OCI-LY3 (cell line): ENCODE results near the gene STMND1.

ENCODE experiments used
- H2AFZ ChIP-seq: fragments of 200-600, 300-600 bp; shearing (Covaris generic); 2 replicates; pipeline ENCODE4 v1.6.0; 2014; ENCODE audit warnings: antibody characterized with exemption, low read depth, low read length
- H3K27ac ChIP-seq: fragments of 200-600, 300-600 bp; sonication (generic); 2 replicates; pipeline ENCODE4 v1.5.1; 2014; ENCODE audit warnings: mild to moderate bottlenecking, low read length, moderate library complexity, mixed read lengths
- H3K27me3 ChIP-seq: fragments of 200-600, 300-600 bp; sonication (generic); 2 replicates; pipeline ENCODE4 v1.6.1; 2014; ENCODE audit warnings: low read depth, low read length, mixed read lengths
- H3K36me3 ChIP-seq: fragments of 200-600, 300-600 bp; sonication (generic); replicated peaks from 2 replicates; pipeline ENCODE3; 2014; ENCODE audit warnings: low read depth, low read length, mixed read lengths
- H3K4me1 ChIP-seq: fragments of 300-600, 200-600 bp; sonication (generic); 2 replicates; pipeline ENCODE4 v1.6.1; 2014; ENCODE audit warnings: low read length, mixed read lengths
- H3K4me2 ChIP-seq: fragments of 200-600, 300-600 bp; sonication (generic); 2 replicates; pipeline ENCODE4 v1.6.1; 2014; ENCODE audit warnings: low read length, mixed read lengths
- H3K4me3 ChIP-seq: fragments of 300-600, 200-600 bp; sonication (generic); 2 replicates; pipeline ENCODE4 v1.5.1; 2014; ENCODE audit warnings: antibody characterized with exemption, mild to moderate bottlenecking, low read length, moderate library complexity
- H3K79me2 ChIP-seq: fragments of 300-600, 200-600 bp; shearing (Covaris generic); 2 replicates; pipeline ENCODE4 v1.6.1; 2014; ENCODE audit warnings: mild to moderate bottlenecking, low read length, mixed read lengths
- H3K9ac ChIP-seq: fragments of 300-600, 200-600 bp; shearing (Covaris generic); 2 replicates; pipeline ENCODE4 v1.6.0; 2014; ENCODE audit warnings: mild to moderate bottlenecking, low read length, moderate library complexity
- H3K9me3 ChIP-seq: fragments of 200-600, 300-600 bp; shearing (Covaris generic); 2 replicates; pipeline ENCODE4 v1.6.1; 2014; ENCODE audit warnings: low read length, mixed read lengths; ENCODE audit not compliant: insufficient read depth
- H4K20me1 ChIP-seq: fragments of 200-600, 300-600 bp; sonication (generic); 2 replicates; pipeline ENCODE4 v1.6.1; 2016; ENCODE audit warnings: low read length, mixed read lengths; ENCODE audit not compliant: insufficient read depth
- CTCF ChIP-seq: fragments of 200-600, 300-600 bp; sonication (generic); IDR thresholded peaks from 2 replicates; pipeline ENCODE4 v1.5.1; 2014; ENCODE audit warnings: antibody characterized with exemption, low read length, low read depth
- EZH2phosphoT487 ChIP-seq: fragments of 200-600 bp; shearing (Covaris generic); IDR thresholded peaks from 2 replicates; pipeline ENCODE4 v1.6.1; 2018; ENCODE audit warnings: antibody characterized with exemption, mixed run types, low read depth

Gene STMND1

GRCh38 chr6:17115251-17116116 is 13.6 kb downstream of the STMND1 start:
- no peak overlapping the region for H3K9ac ChIP-seq
- no peaks in the 10 kb centered on the region for H3K79me2 ChIP-seq
- no peak overlapping the region for H3K4me2 ChIP-seq
- no peak overlapping the region for H3K27ac ChIP-seq
- H3K4me3 ChIP-seq: no peak overlapping the region
- no peaks in the 10 kb centered on the region for H3K4me1 ChIP-seq
- no peaks in the 10 kb centered on the region for H3K9me3 ChIP-seq
- no peak overlapping the region for H2AFZ ChIP-seq
- no peaks in the 10 kb centered on the region for H3K36me3 ChIP-seq
- TF ChIP-seq EZH2phosphoT487: no peak
- TF ChIP-seq CTCF: no peak
- H4K20me1 ChIP-seq: no peaks in the 10 kb centered on the region
- no peaks in the 10 kb centered on the region for H3K27me3 ChIP-seq

DNA sequence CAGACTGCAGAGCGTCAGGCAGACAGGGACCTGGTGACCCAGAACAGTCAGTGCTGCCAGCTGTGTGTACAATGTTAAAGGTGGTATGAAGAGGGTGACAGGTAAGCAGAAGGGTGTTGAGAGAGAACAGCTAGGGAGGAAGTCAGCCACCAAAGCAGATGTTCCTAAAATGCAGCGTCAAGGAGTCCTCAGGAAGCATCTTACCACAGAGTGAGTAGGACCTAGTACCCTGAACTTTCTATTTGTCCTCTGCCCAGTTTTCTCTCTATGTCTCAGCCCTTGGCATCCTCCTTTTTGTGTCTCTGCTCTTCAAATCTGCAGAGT is 14.2 kb downstream of the STMND1 start:
- Histone ChIP-seq H3K4me2 (no peak overlapping the region), H4K20me1 (no peaks in the 10 kb centered on the region), H3K27me3 (no peaks in the 10 kb centered on the region), H3K4me3 (no peak overlapping the region), H3K27ac (no peak overlapping the region), H2AFZ (no peak overlapping the region), H3K9ac (no peak overlapping the region), H3K4me1 (no peaks in the 10 kb centered on the region), H3K9me3 (no peaks in the 10 kb centered on the region), H3K36me3 (no peaks in the 10 kb centered on the region), H3K79me2 (no peaks in the 10 kb centered on the region)
- TF ChIP-seq EZH2phosphoT487 (no peak), CTCF (no peak)

DNA sequence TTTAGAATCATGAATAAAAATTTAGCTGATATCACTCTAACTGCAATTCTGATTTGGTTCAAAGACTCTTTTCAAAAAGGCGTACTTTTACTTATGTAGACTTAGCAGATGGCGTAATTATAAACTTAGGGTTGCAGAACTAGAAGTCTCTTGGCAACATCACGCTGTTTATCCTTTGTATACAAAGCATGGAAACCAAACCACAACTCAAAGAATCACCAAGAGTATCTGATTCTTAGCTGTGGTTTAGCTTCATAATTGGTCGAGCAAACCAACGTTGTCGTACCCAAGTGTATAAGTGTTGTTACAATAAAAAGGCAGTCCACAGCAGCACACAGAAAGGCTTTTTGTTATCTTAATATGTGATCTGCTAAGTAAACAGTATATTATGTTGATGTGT is 18.2 kb downstream of the STMND1 start:
- TF ChIP-seq CTCF (no peak), EZH2phosphoT487 (no peak)
- Histone ChIP-seq H3K27ac (no peak overlapping the region), H3K4me1 (no peaks in the 10 kb centered on the region), H3K9ac (no peak overlapping the region), H2AFZ (no peak overlapping the region), H4K20me1 (no peaks in the 10 kb centered on the region), H3K79me2 (no peaks in the 10 kb centered on the region), H3K36me3 (no peaks in the 10 kb centered on the region), H3K27me3 (no peaks in the 10 kb centered on the region), H3K9me3 (no peaks in the 10 kb centered on the region), H3K4me3 (no peak overlapping the region), H3K4me2 (no peak overlapping the region)

DNA sequence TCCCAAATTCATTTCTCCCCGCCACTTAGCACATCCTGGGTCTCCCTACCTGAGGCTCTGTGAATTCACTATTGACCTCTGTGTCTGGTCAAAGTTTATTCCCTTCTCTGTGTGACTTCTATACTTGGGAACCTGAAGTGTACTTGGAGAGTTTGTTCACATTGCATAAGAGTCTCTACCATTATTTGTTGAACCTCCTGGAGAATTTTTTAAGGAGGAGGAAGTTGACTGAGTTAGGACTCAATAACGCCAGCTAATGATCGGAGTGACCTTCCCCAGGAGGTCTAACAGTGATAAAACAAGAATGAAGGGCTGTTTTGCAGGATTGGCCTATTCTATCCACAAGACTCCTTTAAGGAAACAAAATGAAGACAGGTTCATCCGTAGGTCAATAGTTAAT is 23.6 kb downstream of the STMND1 start:
- H3K79me2 ChIP-seq: no peaks in the 10 kb centered on the region
- no peak overlapping the region for H3K4me2 ChIP-seq
- no peak overlapping the region for H3K9ac ChIP-seq
- H3K27me3 ChIP-seq: no peaks in the 10 kb centered on the region
- H3K36me3 ChIP-seq: no peaks in the 10 kb centered on the region
- H3K9me3 ChIP-seq: no peaks in the 10 kb centered on the region
- no peak for TF ChIP-seq CTCF
- TF ChIP-seq EZH2phosphoT487: no peak
- H3K4me1 ChIP-seq: no peaks in the 10 kb centered on the region
- no peak overlapping the region for H3K27ac ChIP-seq
- H4K20me1 ChIP-seq: no peaks in the 10 kb centered on the region
- no peak overlapping the region for H2AFZ ChIP-seq
- no peak overlapping the region for H3K4me3 ChIP-seq
